HPDE6-E6E7 (cell line): Measurements from ENCODE around the gene NOS1.

Source experiments
- DNase-seq: peaks from one replicate; pipeline ENCODE4 v3.0.0; 2011; ENCODE audit warnings: missing footprints; ENCODE audit errors: extremely low spot score

The NOS1 gene

DNA sequence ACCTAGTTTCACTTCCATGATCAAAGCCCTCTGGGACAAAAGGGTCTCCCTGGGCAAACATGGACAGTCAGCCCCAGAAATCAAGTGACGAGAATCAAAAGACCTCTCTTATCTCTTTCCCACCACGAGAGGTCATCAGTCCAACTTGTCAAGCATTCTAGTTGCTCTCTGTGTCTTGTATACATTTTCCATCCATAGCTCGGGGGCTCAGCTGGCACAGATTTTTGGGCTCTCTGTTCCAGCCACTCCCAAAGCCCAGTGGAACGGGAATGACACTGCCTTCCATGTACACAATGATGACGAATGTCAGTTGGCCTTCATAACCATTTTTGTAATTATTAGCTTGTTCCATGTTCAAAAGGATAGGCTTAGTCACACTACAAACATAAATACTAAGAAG lies 29.7 kb downstream of the NOS1 start:
- DNase-seq: no peak

DNA sequence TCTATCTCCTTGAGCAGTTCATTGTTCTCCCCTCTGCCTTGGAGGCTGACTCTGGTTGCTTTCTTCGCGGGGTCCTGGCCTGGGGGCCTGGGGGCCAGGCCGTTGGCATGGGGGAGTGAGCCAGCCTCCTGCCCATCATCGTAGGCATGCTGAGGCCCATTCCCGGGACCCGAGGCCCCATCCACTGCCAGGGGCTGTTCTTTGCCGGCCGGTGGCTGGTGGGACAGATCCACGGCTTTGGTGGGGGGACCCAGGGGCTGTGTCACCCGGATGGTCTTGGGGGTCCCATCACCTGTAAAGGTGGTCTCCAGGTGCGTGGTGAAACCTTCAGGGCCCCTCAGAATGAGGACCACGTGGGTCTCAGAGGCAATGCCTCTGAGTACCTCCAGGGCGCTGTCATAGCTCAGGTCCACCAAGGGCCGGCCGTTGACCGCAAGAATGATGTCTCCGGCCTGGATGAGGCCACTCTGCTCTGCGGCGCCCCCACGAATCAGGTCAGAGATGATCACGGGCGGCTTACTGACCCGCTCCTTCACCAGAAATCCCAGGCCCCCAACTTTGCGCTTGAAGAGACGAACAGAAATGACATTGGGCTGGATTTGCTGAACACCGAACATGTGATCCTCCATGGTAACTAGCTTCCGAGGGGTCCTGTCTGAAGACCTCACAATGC lies 30.8 kb downstream of the NOS1 start:
- DNase-seq: no peak

DNA sequence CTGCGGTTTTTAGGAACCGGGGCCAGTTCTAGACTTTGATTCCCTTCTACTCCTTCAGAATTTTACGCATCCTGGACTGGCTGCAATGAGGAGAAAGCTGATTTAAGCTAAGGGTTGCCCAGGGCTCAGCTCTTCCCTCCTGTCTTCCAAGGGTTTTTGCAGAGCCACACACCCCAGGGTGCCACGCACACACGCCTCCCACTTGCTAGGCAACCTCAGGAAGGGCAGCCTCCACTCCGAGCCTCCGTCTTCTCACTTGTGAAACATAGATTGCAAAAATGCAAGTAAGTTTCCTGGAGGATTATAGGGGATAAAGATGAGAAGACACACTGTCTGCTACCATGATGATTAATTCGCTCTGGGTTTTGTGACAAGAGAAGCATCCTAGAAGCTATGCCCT lies 31.7 kb downstream of the NOS1 start:
- DNase-seq: no peak

DNA sequence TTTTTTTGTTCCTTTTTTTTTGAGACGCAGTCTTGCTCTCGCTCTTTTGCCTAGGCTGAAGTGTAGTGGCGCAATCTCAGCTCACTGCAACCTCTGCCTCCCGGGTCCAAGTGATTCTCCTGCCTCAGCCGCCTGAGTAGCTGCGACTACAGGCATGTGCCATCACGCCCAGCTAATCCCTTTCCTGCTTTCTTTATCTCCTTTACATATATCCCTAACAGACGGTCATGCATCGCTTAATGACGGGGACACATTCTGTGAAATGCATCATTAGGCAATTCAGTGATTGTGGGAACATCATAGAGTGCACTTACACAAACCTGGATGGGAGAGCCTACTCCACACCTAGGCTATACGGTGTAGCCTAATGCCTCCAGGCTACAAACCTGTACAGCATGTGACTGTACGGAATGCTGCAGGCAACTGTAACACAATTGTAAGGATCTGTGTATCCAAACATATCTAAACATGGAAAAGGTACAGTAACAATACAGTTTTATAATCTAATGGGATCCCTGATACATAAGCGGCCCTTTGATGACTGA lies 32.8 kb downstream of the NOS1 start:
- DNase-seq: no peak

GRCh38 chr12:117322428-117322827 lies 39.0 kb downstream of the NOS1 start:
- DNase-seq: no peak

DNA sequence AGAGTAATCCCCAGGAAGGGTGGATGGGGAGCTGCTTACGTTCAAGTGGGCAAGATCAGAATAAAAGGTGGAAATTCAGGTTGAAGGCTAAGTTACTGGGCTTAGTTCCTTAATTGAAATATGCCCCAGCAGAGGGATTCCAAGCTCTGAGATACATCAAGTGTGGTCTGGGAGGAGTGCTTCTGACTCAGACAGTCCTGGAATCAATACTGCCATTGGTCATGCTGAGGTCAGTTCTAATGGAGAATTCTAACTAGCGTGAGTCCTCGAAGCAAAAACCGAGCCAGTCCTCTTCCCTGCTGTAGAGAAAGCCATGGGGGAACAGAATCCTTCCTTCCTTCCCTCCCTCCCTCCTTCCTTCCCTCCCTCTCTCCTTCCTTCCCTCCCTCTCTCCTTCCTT lies 39.9 kb downstream of the NOS1 start:
- DNase-seq: no peak

GRCh38 chr12:117318591-117318990 lies 42.8 kb downstream of the NOS1 start:
- no peak for DNase-seq

DNA sequence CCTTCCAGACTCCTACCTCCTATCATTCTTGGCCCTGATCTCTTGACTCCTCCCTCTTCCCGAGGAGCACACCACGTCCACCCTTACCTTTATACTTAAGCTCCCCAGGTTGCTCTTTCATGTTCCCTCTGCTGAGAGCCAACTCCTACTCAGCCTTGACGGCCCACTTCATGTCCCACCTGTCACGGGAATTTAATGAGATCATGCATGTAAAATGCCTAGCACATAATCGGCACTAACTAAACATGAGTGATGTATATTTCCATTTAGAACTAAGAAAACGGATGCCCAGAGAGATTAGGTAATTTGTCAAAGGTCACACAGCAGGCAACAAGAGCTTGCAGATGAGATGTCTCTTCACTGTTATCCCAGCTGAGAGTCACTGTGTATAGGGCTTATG lies 45.1 kb downstream of the NOS1 start:
- DNase-seq: no peak

- DNase-seq: no peak
These were observed 47.5 kb downstream of the NOS1 start for GRCh38 chr12:117313926-117314325.

DNA sequence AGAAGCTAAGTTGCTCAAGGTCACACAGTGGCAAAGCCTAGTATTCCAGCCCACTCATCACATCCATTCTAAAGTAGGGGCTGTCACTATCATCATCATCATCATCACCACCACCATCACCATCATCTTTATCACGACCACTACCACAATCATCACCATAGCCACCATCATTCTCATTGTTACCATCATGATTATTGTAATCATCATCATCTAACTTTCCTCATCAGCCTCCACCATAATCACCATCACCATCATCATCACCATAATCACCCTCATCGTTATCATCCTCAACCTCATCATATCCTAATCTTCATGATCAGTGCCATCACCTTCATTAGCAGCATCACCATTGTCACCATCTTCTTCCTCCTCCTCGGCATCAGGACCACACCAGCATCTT lies 48.7 kb downstream of the NOS1 start:
- no peak for DNase-seq

DNA sequence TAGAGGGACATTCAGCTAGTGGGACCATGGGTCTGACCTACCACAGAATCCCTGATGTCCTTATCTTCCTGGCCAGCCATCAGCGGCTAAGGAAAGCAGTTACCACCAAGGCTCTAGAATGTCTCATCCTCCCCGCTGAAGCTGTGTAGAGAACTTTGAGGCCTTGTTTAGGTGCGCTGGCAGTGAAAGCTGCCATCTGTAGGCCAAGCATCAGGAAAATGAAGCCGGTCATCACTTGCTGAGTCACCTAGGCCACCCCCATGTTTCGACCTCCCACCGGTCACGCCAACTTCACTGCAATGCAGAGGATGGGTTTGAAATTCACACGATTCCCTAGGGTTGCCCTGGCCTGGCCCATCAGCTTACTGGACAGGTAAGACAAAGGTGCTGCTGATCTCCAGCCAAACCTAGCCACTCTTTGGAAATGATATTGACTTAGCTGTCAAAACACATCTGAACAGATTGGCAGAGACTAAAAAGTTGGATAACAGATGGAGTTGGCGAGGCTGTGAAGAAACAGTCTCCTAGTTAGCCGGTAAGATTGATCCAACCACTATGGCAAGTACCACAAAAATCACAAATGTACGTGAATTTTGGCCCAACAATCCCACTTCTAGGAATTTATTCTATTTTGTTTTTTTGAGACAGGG lies 52.0 kb downstream of the NOS1 start:
- no peak for DNase-seq

DNA sequence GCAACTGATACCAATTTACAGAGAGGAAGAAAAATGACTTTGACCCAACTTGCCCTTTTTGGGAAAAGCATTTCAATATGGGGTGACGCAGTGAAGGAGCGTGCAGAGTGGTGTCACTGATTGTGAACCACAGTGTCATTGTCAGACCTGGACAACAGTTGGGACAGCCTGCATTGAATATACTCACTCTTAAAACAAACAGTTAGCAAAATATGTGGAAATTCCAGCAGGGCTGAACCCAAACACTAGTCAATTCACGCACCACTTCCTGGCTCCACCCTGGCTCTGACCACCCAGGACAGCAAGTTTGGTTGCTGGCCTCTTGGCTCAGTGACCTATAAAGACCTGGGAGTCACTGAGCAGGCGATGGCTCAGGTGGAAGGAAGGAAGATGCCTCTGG lies 61.3 kb downstream of the NOS1 start:
- DNase-seq: no peak

- no peak for DNase-seq
These were observed 62.7 kb downstream of the NOS1 start for GRCh38 chr12:117298648-117299225.

- no peak for DNase-seq
These were observed 63.2 kb downstream of the NOS1 start for GRCh38 chr12:117298191-117298590.

DNA sequence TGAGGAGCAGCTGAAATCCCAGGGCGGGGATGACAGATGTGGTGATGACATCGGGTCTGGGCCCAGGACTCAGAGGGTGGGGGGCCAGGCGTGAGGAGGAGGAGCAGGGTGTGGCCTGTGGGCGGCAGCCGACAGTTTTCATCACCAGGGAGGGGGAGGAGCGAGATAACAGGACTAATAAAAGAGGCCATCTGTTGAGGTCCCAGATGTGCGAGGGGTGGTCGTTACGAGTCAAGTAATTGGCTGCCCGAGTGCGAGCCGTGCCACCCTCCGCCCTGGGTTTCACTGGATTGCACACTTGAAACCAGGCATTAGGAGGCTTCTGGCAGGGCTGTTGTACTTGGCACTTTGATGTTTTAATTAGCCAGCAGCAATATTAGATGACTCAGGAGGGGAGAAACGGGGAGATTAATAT lies 67.2 kb downstream of the NOS1 start:
- no peak for DNase-seq

GRCh38 chr12:117293510-117293909 lies 67.9 kb downstream of the NOS1 start:
- DNase-seq: no peak

DNA sequence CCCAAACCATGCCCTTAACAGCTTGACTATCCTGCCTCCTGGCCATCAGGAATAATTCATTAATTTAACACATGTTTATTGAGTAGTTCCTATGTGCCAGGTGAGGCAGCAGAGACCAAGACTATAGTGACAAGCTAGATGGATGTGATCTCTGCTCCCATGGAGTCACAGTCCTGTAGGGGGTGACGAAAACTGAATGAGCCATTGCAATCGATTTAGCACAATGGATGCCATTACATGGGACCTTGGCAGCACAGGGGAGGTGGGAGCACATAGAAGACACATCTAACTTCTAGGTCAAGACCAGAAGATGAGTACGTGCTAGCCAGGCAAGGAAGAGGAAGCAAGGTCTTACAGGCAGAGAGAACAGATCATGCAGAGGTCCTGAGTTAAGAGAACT lies 68.7 kb downstream of the NOS1 start:
- no peak for DNase-seq

DNA sequence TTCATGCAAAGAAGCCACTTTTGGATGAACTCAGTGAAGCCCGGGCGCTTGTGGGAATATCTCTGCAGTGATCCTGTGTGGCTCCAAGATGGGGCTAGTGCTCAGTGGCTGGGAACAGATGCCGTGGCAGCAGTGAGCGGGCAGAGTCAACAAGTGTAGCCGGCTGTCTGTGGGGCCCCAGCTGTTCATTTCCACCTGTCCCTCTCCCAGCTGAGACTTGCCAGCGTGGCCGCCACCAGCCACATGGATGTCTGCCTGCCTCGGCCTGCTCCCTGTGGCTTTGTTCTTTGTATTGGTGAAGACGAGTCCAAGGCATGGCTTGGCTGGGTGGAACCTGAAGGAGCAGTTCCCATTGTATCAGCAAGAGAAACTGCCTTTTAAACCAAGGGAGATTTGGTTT lies 77.3 kb downstream of the NOS1 start:
- no peak for DNase-seq

- DNase-seq: no peak
These were observed 78.9 kb downstream of the NOS1 start for GRCh38 chr12:117282490-117282889.

DNA sequence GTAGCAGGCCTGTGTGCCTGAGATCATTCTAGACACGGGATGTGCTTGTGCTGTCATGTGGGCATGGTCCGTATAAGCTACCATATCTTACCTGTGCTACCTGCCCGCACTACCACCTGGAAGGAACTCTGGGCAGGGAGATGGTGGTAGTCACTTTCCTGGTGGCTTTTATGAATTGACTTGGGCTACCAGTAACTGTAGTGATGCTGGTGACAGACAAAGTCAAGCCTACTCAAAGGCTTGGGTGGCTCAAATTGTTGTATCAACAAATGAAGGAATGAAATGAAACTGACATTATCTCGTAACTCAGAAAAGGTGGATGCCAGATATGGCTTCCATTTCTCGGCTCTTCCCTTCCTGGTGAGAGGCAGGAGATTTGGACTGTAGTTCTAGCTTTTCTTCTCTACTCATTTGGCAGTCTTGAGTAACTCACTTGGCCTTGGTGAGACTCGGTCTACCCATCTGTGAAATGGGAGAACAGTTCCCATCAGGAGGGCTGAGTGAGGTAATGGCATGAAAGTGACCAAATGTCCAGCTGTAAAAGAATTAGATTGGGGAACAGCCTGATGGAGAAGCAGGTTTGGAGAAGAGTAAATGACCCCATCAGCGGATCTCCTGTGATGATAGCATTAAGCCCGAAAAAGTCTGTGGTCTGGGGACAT lies 81.3 kb downstream of the NOS1 start:
- no peak for DNase-seq

- no peak for DNase-seq
These were observed 81.8 kb downstream of the NOS1 start for GRCh38 chr12:117279606-117280005.

- no peak for DNase-seq
These were observed 83.6 kb downstream of the NOS1 start for GRCh38 chr12:117277875-117278274.

DNA sequence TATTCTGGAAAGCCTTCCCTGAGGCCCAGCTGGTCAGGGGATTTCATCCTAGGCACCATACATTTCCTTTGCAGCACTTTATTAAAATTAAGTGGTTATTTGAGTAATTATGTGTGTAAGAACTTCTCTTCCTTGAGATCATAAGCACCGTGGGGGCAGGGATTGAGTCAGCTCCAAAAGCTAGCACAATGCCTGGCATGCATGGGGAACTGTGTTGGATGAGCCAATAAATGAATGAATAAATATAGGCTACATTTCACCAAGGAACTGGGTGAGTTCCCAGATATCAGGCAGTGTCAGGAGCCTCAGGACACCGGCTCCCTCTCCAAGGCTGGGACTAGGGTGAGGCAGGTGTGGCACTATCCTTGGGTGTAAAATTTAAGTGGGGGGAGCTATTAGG lies 88.3 kb downstream of the NOS1 start:
- DNase-seq: no peak
